OCI-LY7 (cell line): Measurements from ENCODE around the gene ASB1. TPM values are rescaled to one million over a fixed set of nuclear protein-coding genes. Genes with fewer than 3 reads are reported as not detected.

Experiments
- BruUV-seq: library from RNA; stranded (reverse); fragments of 400-500 nt; replicated peaks from 2 replicates; lab custom pipeline; 2021; lab: Mats Ljungman, UMichigan
- CTCF ChIA-PET: fragments of 300-600 bp; sonication (Branson Sonifier 250); formaldehyde crosslinking; loops from one replicate; lab custom pipeline; 2022; ENCODE audit warnings: antibody characterized with exemption; ENCODE audit not compliant: unreplicated experiment; lab: Charles Lee
- POLR2A ChIA-PET: fragments of 300-600 bp; sonication (Branson Sonifier 250); formaldehyde crosslinking; loops from one replicate; lab custom pipeline; 2022; ENCODE audit warnings: antibody characterized with exemption; lab: Charles Lee
- DNase-seq: peaks from one replicate; pipeline ENCODE4 v3.0.0-alpha.2; 2015; ENCODE audit warnings: low spot score
- H2AFZ ChIP-seq: fragments of 200-600 bp; sonication (generic), shearing (Covaris generic); 2 replicates; pipeline ENCODE4 v1.6.1; 2014; ENCODE audit warnings: mild to moderate bottlenecking, antibody characterized with exemption, low read length, moderate library complexity
- H3K27ac ChIP-seq: fragments of 200-600 bp; sonication (generic); 2 replicates; pipeline ENCODE4 v1.5.1; 2014; ENCODE audit warnings: mixed run types, low read depth, mild to moderate bottlenecking, moderate library complexity, low read length, inconsistent platforms; ENCODE audit not compliant: poor library complexity, severe bottlenecking
- H3K36me3 ChIP-seq: fragments of 200-600 bp; sonication (generic); 2 replicates; pipeline ENCODE4 v1.6.1; 2014; ENCODE audit warnings: mild to moderate bottlenecking, antibody characterized with exemption, low read length, moderate library complexity, mixed read lengths; ENCODE audit not compliant: insufficient read depth
- H3K4me1 ChIP-seq: fragments of 200-600 bp; sonication (generic); 2 replicates; pipeline ENCODE4 v1.5.1; 2014; ENCODE audit warnings: mild to moderate bottlenecking, low read length; ENCODE audit not compliant: insufficient read depth, poor library complexity, severe bottlenecking
- H3K4me2 ChIP-seq: fragments of 200-600 bp; sonication (generic); 2 replicates; pipeline ENCODE4 v1.6.1; 2014; ENCODE audit warnings: mild to moderate bottlenecking, low read length
- H3K4me3 ChIP-seq: fragments of 200-600 bp; sonication (generic); 2 replicates; pipeline ENCODE4 v1.5.1; 2014; ENCODE audit warnings: mild to moderate bottlenecking, low read depth, low read length; ENCODE audit not compliant: poor library complexity, severe bottlenecking
- H3K79me2 ChIP-seq: fragments of 200-600 bp; sonication (generic); 2 replicates; pipeline ENCODE4 v1.6.1; 2016; ENCODE audit warnings: low read depth, mild to moderate bottlenecking, low read length, moderate library complexity, mixed read lengths; ENCODE audit not compliant: insufficient read depth
- H3K9me2 ChIP-seq: fragments of 200-600 bp; sonication (generic); 2 replicates; pipeline ENCODE4 v1.6.1; 2016; ENCODE audit warnings: mild to moderate bottlenecking, low read length, mixed read lengths; ENCODE audit not compliant: insufficient read depth
- H3K9me3 ChIP-seq: fragments of 200-600 bp; sonication (generic); 2 replicates; pipeline ENCODE4 v1.6.1; 2014; ENCODE audit warnings: mild to moderate bottlenecking, mixed run types, low read length, mixed read lengths
- H4K20me1 ChIP-seq: fragments of 200-600 bp; sonication (generic); 2 replicates; pipeline ENCODE4 v1.6.1; 2014; ENCODE audit warnings: mild to moderate bottlenecking, antibody characterized with exemption, low read length, moderate library complexity, mixed read lengths; ENCODE audit not compliant: insufficient read depth
- CTCF ChIP-seq: fragments of 200-600 bp; sonication (generic); conservative IDR thresholded peaks from 2 replicates; pipeline ENCODE4 v1.5.1; 2014; ENCODE audit warnings: mild to moderate bottlenecking, antibody characterized with exemption, low read length, moderate library complexity, mixed read lengths
- EZH2phosphoT487 ChIP-seq: fragments of 200-600 bp; sonication (generic); IDR thresholded peaks from 2 replicates; pipeline ENCODE4 v1.6.1; 2018; ENCODE audit warnings: low read depth, borderline replicate concordance, mild to moderate bottlenecking, mixed run types, antibody characterized with exemption, low read length, moderate library complexity, mixed read lengths
- intact Hi-C: fragments of 100-400 bp; cut with micrococcal nuclease; formaldehyde crosslinking; loops from one replicate; pipeline ENCODE4 v1.10.0; 2022; ENCODE audit not compliant: unreplicated experiment
- total RNA-seq, 2 experiments: library from RNA; depleted of rRNA in 1 of 2; stranded (reverse); fragments of >200 nt in 1 of 2; shearing (Covaris generic) in 1 of 2; gene quantifications; 2 replicates each; pipeline ENCODE4 v1.2.3, GENCODE V29; 2014 to 2022

The ASB1 gene
- total RNA-seq, 2 experiments from 2014 or later: 19.4 to 37.7 TPM

- ChIA-PET CTCF (no interaction called here), POLR2A (no interaction called here)
- no peaks in the 10 kb centered on the region for H3K36me3 ChIP-seq
- no peaks in the 10 kb centered on the region for H3K9me2 ChIP-seq
- no peak overlapping the region for H3K27ac ChIP-seq
- BruUV-seq: no TSS peak
- TF ChIP-seq CTCF (no peak), EZH2phosphoT487 (no peak)
- no peak overlapping the region for H3K4me2 ChIP-seq
- no peak overlapping the region for H3K4me3 ChIP-seq
- no peaks in the 10 kb centered on the region for H4K20me1 ChIP-seq
- DNase-seq: no peak
- H3K4me1 ChIP-seq: no peaks in the 10 kb centered on the region
- H3K9me3 ChIP-seq: no peaks in the 10 kb centered on the region
- no peak overlapping the region for H2AFZ ChIP-seq
- H3K79me2 ChIP-seq: no peaks in the 10 kb centered on the region
- intact Hi-C loops: no loop called here
Measured at GRCh38 chr2:238389988-238390589, 36.6 kb upstream of the ASB1 start.

DNA sequence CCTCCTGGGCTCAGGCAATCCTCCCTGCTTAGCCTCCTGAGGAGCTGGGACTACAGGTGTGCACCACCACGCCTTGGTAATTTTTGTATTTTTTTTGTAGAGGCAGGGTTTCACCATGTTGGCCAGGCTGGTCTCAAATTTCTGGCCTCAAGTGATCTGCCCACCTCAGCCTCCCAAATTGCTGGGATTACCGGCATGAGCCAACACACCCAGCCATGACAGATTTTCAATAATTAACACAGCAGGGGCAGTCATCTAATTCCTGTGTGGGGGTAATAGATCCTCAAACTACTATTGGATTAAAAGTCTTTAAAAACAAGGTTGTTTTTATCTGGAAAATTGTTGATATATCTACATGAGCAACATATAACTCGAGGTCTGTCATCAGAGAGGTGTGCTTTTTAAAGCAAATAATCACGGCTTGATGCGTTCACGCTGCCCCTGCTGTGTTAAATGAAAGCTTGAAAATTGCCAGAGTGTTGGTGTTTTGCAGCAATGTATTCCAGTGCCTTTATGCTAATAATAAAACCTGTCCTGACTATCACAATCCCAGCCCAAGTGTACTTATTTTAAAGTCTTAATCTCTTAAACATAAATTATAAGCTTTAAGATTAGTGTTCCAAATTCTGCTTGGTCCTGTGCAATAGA lies 35.6 kb upstream of the ASB1 start:
- no peaks in the 10 kb centered on the region for H3K4me1 ChIP-seq
- H3K9me2 ChIP-seq: no peaks in the 10 kb centered on the region
- H3K4me2 ChIP-seq: no peak overlapping the region
- H2AFZ ChIP-seq: no peak overlapping the region
- no peak overlapping the region for H3K4me3 ChIP-seq
- ChIA-PET POLR2A (no interaction called here), CTCF (no interaction called here)
- TF ChIP-seq CTCF (no peak), EZH2phosphoT487 (no peak)
- DNase-seq: no peak
- no peaks in the 10 kb centered on the region for H3K36me3 ChIP-seq
- H3K9me3 ChIP-seq: no peaks in the 10 kb centered on the region
- BruUV-seq: no TSS peak
- H3K79me2 ChIP-seq: no peaks in the 10 kb centered on the region
- intact Hi-C loops: no loop called here
- H4K20me1 ChIP-seq: no peaks in the 10 kb centered on the region
- no peak overlapping the region for H3K27ac ChIP-seq

DNA sequence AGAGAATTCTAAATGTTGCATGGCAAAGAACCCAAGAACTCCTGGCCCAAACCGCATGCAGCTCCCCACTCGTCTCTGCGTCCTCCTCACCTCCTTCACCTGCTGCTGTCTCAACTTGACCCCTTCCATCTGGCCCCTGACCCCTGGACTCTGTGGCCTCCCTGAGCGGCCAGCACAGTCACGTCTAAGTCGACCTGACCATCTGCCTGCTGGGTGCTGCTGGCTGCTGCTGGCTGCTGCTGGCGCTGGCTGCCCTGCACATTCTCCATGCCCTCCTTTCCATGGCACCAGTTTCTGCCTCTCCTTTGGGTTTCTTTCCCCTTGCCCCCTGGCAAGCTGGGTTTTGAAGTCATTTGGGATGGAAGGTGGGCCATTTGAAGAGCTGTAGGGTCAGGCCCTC lies 30.1 kb upstream of the ASB1 start:
- CTCF ChIA-PET: no interaction called here
- no peak overlapping the region for H3K4me2 ChIP-seq
- H3K27ac ChIP-seq: no peak overlapping the region
- no peak for DNase-seq
- H3K9me3 ChIP-seq: no peaks in the 10 kb centered on the region
- intact Hi-C loops: no loop called here
- no peak overlapping the region for H2AFZ ChIP-seq
- H3K36me3 ChIP-seq: no peaks in the 10 kb centered on the region
- no peaks in the 10 kb centered on the region for H3K9me2 ChIP-seq
- POLR2A ChIA-PET: interaction anchor here (0.6 to 0.9 kb wide), 2 partner anchors 10 to 13 kb away, joined by 3 to 4 read pairs; no protein-coding TSS in a partner anchor
- no peak overlapping the region for H3K4me3 ChIP-seq
- no peak for TF ChIP-seq CTCF
- no peak for TF ChIP-seq EZH2phosphoT487
- H4K20me1 ChIP-seq: no peaks in the 10 kb centered on the region
- H3K79me2 ChIP-seq: no peaks in the 10 kb centered on the region
- no peaks in the 10 kb centered on the region for H3K4me1 ChIP-seq
- no TSS peak for BruUV-seq
